Uterus (tissue), 2 donors: ENCODE results near the gene CACNA1B.

Experiments
- CTCF ChIP-seq, 4 experiments: fragments of 200-600 bp in 2 of 4; fragments of 450-650 bp in 2 of 4; sonication (generic) in 2 of 4; IDR thresholded peaks; one replicate each; pipeline ENCODE4 v1.5.1; 2016 to 2019; ENCODE audit warnings: antibody characterized with exemption in 4 of 4, mild to moderate bottlenecking in 2 of 4, moderate library complexity in 1 of 4
- POLR2A ChIP-seq, 2 donors: fragments of 450-650 bp; IDR thresholded peaks; one replicate each; pipeline ENCODE4 v1.6.1; 2016; ENCODE audit warnings: antibody characterized with exemption in 2 of 2, mild to moderate bottlenecking in 1 of 2, moderate library complexity in 1 of 2

GRCh38 chr9:137967280-137967953 lies 89.8 kb downstream of the CACNA1B start:
- no peak for TF ChIP-seq POLR2A (IDR thresholded peaks at IDR 0.05)
- TF ChIP-seq CTCF (IDR thresholded peaks at IDR 0.05), result no peak
